Fibroblast of mammary gland (primary cell): ENCODE data around the gene SLC1A3.

Experiments used
- DNase-seq: peaks from one replicate; pipeline ENCODE4 v3.0.0-alpha.2; 2010; ENCODE audit warnings: low read depth
- H3K4me3 ChIP-seq: 2 replicates; pipeline ENCODE4 v1.5.1; 2011; ENCODE audit warnings: low read depth, mild to moderate bottlenecking, low read length, moderate library complexity; ENCODE audit not compliant: control insufficient read depth
- TF ChIP-seq, protein P1 (sequence below): conservative IDR thresholded peaks from 2 replicates; pipeline ENCODE4 v1.5.1; 2011; ENCODE audit warnings: low read depth, low read length, inconsistent platforms; ENCODE audit not compliant: control insufficient read depth, insufficient read depth

Gene SLC1A3

GRCh38 chr5:36724467-36725332 lies 118.3 kb downstream of the SLC1A3 start:
- DNase-seq, result peak; percentile 5
- no peak overlapping the region for H3K4me3 ChIP-seq
- TF ChIP-seq, protein P1, sequence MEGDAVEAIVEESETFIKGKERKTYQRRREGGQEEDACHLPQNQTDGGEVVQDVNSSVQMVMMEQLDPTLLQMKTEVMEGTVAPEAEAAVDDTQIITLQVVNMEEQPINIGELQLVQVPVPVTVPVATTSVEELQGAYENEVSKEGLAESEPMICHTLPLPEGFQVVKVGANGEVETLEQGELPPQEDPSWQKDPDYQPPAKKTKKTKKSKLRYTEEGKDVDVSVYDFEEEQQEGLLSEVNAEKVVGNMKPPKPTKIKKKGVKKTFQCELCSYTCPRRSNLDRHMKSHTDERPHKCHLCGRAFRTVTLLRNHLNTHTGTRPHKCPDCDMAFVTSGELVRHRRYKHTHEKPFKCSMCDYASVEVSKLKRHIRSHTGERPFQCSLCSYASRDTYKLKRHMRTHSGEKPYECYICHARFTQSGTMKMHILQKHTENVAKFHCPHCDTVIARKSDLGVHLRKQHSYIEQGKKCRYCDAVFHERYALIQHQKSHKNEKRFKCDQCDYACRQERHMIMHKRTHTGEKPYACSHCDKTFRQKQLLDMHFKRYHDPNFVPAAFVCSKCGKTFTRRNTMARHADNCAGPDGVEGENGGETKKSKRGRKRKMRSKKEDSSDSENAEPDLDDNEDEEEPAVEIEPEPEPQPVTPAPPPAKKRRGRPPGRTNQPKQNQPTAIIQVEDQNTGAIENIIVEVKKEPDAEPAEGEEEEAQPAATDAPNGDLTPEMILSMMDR, result no peak

GRCh38 chr5:36726317-36726716 lies 119.9 kb downstream of the SLC1A3 start:
- DNase-seq, result no peak
- H3K4me3 ChIP-seq, result no peak overlapping the region
- TF ChIP-seq, protein P1, result no peak

GRCh38 chr5:36726767-36727166 lies 120.4 kb downstream of the SLC1A3 start:
- no peak for DNase-seq
- TF ChIP-seq, protein P1, result no peak
- H3K4me3 ChIP-seq, result no peak overlapping the region

DNA sequence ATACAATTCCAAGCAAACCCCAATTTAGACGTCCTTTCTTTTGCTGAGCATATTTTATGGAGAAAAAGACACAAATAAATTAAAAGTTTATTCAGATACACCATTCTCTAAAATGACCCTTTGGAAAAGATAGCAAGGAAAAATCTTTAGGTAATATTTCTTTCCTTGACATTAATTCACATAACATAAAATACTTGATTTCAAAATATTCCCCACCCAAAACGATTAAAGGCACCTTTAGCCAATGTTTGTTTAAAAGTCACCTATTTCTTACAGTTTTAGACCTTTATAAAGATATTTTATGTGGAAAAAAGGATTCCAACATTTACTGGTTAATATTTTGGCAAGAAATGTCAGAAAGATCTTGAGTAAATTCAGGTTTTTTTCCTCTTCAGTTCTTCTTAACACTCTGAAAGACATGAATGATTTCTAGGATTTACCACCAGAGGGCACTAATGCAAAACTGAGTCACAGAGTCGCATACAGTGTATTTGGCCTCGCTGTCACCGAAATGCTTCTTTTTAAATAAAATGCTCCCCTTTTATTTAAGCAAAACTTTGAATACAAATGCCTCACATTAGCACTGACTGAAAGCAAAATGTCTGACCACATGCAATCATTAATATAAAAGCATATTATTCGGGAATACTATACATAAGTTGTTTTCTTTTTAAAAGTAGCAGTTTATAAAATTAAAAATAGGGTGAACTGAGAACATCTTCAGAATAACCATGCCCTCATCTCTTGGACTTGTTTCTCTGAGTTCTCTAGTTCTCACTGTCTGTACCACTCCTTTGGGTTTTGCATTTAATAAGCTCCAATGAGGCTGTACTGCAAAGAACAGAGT lies 122.5 kb downstream of the SLC1A3 start:
- TF ChIP-seq, protein P1, result peak; percentile 71
- H3K4me3 ChIP-seq, result no peak overlapping the region
- DNase-seq, result peak; percentile 75

DNA sequence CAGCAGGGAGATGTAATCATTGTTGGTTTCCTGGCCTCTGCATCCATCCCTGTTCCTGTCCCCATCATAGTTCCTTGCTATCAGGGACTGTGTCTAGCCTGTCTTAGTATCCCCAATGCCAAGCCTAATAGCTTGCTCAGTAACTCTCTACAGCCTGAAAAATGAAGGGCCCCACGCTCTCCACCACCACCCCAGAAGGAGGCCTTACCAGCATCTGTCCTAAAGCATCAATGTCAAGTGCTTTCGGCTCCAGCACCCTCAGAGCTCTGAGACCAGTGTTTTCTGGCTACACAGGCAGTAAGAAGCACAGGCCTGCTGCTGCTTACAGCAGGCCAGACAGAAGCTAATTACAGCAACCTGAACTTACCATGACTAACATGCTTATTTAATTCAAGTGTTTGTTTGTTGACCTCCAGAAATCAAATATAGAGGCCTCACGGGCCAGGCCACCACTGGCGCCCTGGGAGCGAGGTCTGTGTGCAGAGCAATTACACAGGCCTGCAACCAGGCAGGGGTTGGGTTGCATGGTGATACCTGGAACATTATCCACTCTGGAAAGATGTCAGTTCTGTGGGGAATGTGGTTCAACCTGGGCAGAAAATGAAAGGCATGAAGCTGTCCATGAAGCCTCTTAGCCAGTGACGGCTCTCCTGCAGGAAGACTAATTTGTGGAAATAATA lies 124.3 kb downstream of the SLC1A3 start:
- DNase-seq, result no peak
- no peak overlapping the region for H3K4me3 ChIP-seq
- TF ChIP-seq, protein P1, result no peak

GRCh38 chr5:36733183-36733582 lies 126.8 kb downstream of the SLC1A3 start:
- no peak overlapping the region for H3K4me3 ChIP-seq
- TF ChIP-seq, protein P1, result no peak
- DNase-seq, result no peak
